Testis (tissue), 3 donors: ENCODE measurements around the gene ANKRD27. TPM values are rescaled to one million over a fixed set of nuclear protein-coding genes. Genes with fewer than 3 reads are reported as not detected.
"Not testable (repeated sequence)": the region's sequence is repeated elsewhere in the genome, so short reads cannot be mapped to it uniquely, and the experiment has no call there.

Experiments
- DNase-seq: peaks from one replicate; pipeline ENCODE4 v3.0.0-alpha.2; 2019
- H3K27ac ChIP-seq, 2 donors: fragments of 200-600 bp; sonication (generic); one replicate each; pipeline ENCODE4 v1.5.1; 2019
- H3K27me3 ChIP-seq: fragments of 200-600 bp; sonication (generic); one replicate; pipeline ENCODE4 v1.5.1; 2019
- H3K36me3 ChIP-seq: fragments of 200-600 bp; sonication (generic); one replicate; pipeline ENCODE4 v1.5.1; 2017; ENCODE audit warnings: low read depth; ENCODE audit errors: missing control alignments
- H3K4me1 ChIP-seq: fragments of 200-600 bp; sonication (generic); one replicate; pipeline ENCODE4 v1.5.1; 2019
- H3K4me3 ChIP-seq, 2 donors: fragments of 200-600 bp; sonication (generic); one replicate each; pipeline ENCODE4 v1.5.1; 2017 to 2019
- H3K9me3 ChIP-seq: fragments of 200-600 bp; sonication (generic); one replicate; pipeline ENCODE4 v1.5.1; 2017
- POLR2A ChIP-seq: fragments of 450-650 bp; IDR thresholded peaks from one replicate; pipeline ENCODE4 v1.6.1; 2017; ENCODE audit warnings: antibody characterized with exemption, mild to moderate bottlenecking, moderate library complexity
- WGBS, 2 donors: methylation state at CpG; one replicate each; pipeline ENCODE4 v1.1.5; 2018; 5-methylcytosine and 5-hydroxymethylcytosine counted together
- intact Hi-C: fragments of 100-400 bp; cut with DNase I; formaldehyde crosslinking; loops from one replicate; pipeline ENCODE4 v1.15.1; 2023; ENCODE audit warnings: low total_unique reads
- polyA plus RNA-seq: library from polyadenylated mRNA; stranded (reverse); fragments of 350-450 nt; fragmentation: Illumina TruSeq; extraction: RNeasy Lipid Tissue Mini Kit (QIAGEN cat#74804); gene quantifications from one replicate; pipeline ENCODE4 v1.2.3, GENCODE V29; 2014; ENCODE audit warnings: low read depth, low replicate concordance; ENCODE audit not compliant: insufficient read depth
- total RNA-seq, 2 donors: library from RNA; depleted of rRNA; stranded (reverse); fragments of >200 nt; gene quantifications; one replicate each; pipeline ENCODE4 v1.2.3, GENCODE V29; 2016
- TF ChIP-seq, protein P1 (sequence below), 3 experiments: fragments of 450-650 bp in 2 of 3; fragments of 200-600 bp in 1 of 3; sonication (generic) in 1 of 3; IDR thresholded peaks; one replicate each; pipeline ENCODE4 v1.5.1; 2016 to 2019; ENCODE audit warnings: antibody characterized with exemption in 3 of 3, mild to moderate bottlenecking in 2 of 3, moderate library complexity in 1 of 3

Gene ANKRD27
- total and polyA plus RNA-seq, 3 donors from 2014 or later = 34.6 to 54.4 (median 45.8) TPM

DNA sequence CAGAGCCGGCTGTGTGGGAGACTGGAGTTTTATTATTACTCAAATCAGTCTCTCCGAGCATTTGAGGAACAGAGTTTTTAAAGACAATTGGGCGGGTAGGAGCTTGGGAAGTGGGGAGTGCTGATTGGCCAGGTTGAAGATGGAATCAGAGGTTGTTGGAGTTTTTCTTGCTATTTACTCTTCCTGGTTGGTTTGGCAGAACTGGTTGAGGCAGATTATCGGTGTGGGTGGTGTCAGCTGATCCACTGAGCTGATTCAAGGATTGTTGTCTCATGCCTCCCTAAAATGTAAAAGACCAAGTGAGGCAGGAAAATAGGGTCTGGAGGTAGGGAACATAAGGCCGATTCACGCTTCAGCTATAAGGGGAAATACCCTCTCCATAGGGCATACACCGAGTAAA lies 43.3 kb upstream of the ANKRD27 start:
- no peaks in the 10 kb centered on the region for H3K36me3 ChIP-seq
- H3K4me1 ChIP-seq = no peaks in the 10 kb centered on the region
- TF ChIP-seq, protein P1, sequence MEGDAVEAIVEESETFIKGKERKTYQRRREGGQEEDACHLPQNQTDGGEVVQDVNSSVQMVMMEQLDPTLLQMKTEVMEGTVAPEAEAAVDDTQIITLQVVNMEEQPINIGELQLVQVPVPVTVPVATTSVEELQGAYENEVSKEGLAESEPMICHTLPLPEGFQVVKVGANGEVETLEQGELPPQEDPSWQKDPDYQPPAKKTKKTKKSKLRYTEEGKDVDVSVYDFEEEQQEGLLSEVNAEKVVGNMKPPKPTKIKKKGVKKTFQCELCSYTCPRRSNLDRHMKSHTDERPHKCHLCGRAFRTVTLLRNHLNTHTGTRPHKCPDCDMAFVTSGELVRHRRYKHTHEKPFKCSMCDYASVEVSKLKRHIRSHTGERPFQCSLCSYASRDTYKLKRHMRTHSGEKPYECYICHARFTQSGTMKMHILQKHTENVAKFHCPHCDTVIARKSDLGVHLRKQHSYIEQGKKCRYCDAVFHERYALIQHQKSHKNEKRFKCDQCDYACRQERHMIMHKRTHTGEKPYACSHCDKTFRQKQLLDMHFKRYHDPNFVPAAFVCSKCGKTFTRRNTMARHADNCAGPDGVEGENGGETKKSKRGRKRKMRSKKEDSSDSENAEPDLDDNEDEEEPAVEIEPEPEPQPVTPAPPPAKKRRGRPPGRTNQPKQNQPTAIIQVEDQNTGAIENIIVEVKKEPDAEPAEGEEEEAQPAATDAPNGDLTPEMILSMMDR (IDR thresholded peaks at IDR 0.05) = no peak
- TF ChIP-seq POLR2A = no peak
- 89 to 90% methylated on average over 7 of the region's 7 CpGs for WGBS, 2 donors
- no peak for DNase-seq
- H3K9me3 ChIP-seq = no peaks in the 10 kb centered on the region
- intact Hi-C loops = no loop called here
- H3K27ac ChIP-seq = no peak overlapping the region
- H3K4me3 ChIP-seq = no peak overlapping the region
- H3K27me3 ChIP-seq = no peaks in the 10 kb centered on the region

DNA sequence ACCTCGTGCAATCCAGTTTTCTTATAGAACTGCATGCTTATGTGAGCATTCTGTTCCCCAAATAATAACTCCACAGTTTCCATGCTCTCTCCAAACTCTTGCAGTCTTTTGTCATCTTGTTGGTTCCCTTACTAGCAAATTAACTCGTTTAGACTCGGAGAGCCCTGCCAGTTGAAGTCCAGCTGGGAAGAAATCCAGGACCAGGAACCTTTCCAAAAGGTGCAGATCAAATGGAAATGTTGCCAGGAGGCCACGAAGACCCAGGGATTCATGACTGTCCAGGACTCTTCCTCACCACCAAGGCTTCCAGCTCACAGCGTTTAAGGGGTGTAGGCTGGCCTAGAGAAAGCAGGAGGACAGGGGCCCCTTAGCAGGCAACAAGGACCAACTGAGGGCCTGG lies 42.5 kb upstream of the ANKRD27 start:
- H3K36me3 ChIP-seq = no peaks in the 10 kb centered on the region
- H3K4me3 ChIP-seq = no peak overlapping the region
- H3K27ac ChIP-seq = no peak overlapping the region
- H3K4me1 ChIP-seq = no peaks in the 10 kb centered on the region
- TF ChIP-seq, protein P1 (IDR thresholded peaks at IDR 0.05) = no peak
- TF ChIP-seq POLR2A = no peak
- intact Hi-C loops = no loop called here
- DNase-seq = no peak
- no peaks in the 10 kb centered on the region for H3K9me3 ChIP-seq
- no peaks in the 10 kb centered on the region for H3K27me3 ChIP-seq
- 54 to 60% methylated on average over 5 of the region's 5 CpGs for WGBS, 2 donors

DNA sequence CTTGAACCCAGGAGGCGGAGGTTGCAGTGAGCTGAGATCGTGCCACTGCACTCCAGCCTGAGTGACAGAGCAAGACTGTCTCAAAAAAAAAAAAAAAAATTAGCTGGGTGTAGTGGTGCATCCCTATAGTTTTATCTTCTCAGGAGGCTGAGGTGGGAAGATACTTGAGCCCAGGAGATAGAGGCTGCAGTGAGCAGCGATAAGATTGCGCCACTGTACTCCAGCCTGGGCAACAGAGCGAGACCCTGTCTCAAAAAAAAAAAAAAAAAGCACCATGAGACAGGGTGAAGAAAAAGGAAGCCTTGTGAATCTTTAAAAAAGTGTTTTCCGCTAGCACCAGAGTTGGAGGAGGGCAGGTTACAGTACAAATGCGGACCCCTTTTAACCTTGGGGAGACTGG lies 41.2 kb upstream of the ANKRD27 start:
- DNase-seq, H3K27me3 ChIP-seq, H3K9me3 ChIP-seq, intact Hi-C loops, H3K36me3 ChIP-seq, H3K27ac ChIP-seq, H3K4me1 ChIP-seq, H3K4me3 ChIP-seq: not testable (repeated sequence)
- 97% methylated on average over 7 of the region's 7 CpGs for WGBS, 2 donors

DNA sequence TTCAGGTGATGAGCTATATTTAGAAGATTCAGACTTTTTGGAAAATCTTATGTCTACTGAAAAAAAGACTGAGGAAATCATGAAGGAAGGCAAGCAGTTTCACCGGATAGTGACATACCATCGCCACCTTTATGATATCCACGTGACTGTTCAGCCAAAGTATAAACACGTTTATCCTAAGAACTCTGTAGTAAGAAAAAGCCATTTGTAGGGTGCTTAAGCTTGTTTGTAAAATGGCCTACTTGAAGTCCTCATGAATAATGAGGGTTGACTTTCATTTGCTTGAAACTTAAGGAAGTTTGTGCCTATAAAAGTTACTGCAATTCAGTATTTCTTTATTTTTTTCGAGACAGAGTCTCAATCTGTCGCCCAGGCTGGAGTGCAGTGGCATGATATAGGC lies 36.8 kb upstream of the ANKRD27 start:
- TF ChIP-seq POLR2A = no peak
- TF ChIP-seq, protein P1 (IDR thresholded peaks at IDR 0.05) = no peak
- no peaks in the 10 kb centered on the region for H3K36me3 ChIP-seq
- intact Hi-C loops = no loop called here

DNA sequence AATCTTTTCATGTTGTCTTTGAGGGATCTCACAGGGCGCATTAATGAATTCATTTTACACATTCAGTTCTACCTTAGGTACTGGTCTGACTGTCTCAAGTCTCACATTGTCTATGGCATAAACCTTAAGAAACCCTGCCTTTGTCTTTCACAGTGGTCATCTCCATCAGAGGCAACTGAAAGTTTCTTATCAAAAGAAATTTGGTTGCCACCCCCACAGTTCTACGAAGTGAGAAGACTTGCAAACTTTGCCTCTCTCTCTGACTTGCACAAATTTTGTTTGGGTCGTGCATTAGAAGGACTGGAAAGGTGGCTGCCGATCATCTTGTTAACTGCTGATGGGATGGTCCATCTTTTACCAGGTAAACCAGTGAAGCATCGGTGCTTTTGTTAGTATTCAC lies 34.1 kb upstream of the ANKRD27 start:
- Histone ChIP-seq H3K4me1 (no peaks in the 10 kb centered on the region), H3K4me3 (no peak overlapping the region), H3K36me3 (no peaks in the 10 kb centered on the region), H3K27me3 (no peaks in the 10 kb centered on the region), H3K9me3 (no peaks in the 10 kb centered on the region), H3K27ac (no peak overlapping the region)
- intact Hi-C loops = no loop called here
- TF ChIP-seq, protein P1 (IDR thresholded peaks at IDR 0.05) = no peak
- TF ChIP-seq POLR2A = no peak
- no peak for DNase-seq
- WGBS, 2 donors = 90 to 93% methylated on average over 5 of the region's 5 CpGs

More for the DNA sequence above, 36.8 kb upstream of the ANKRD27 start:
- DNase-seq = no peak
- no peaks in the 10 kb centered on the region for H3K4me1 ChIP-seq
- H3K4me3 ChIP-seq = no peak overlapping the region
- no peaks in the 10 kb centered on the region for H3K9me3 ChIP-seq
- WGBS, 2 donors = 91 to 93% methylated on average over 6 of the region's 6 CpGs
- H3K27ac ChIP-seq = no peak overlapping the region
- H3K27me3 ChIP-seq = no peaks in the 10 kb centered on the region
